Activated naive CD4-positive, alpha-beta T cell treated with anti-CD3 and anti-CD28 coated beads for 36 hours (primary cell): ENCODE measurements around the gene BDKRB2. TPM values are rescaled to one million over a fixed set of nuclear protein-coding genes. Genes with fewer than 3 reads are reported as not detected.
"Not testable (repeated sequence)": the region's sequence is repeated elsewhere in the genome, so short reads cannot be mapped to it uniquely, and the experiment has no call there.

Experiments
- CTCF ChIA-PET: fragments of 350-600 bp; sonication (Branson Sonifier 250); formaldehyde crosslinking; loops from one replicate; lab custom pipeline; 2021; ENCODE audit warnings: antibody characterized with exemption; lab: Charles Lee
- DNase-seq: peaks from one replicate; pipeline ENCODE4 v3.0.0-alpha.2; 2020
- H3K27ac Mint-ChIP-seq: one replicate; pipeline ENCODE4 v1.8.0; 2021; ENCODE audit warnings: mild to moderate bottlenecking, mixed read lengths
- H3K27me3 Mint-ChIP-seq: one replicate; pipeline ENCODE4 v1.8.0; 2021; ENCODE audit warnings: low read depth, mixed read lengths
- H3K36me3 Mint-ChIP-seq: one replicate; pipeline ENCODE4 v1.8.0; 2021; ENCODE audit warnings: low read depth, mixed read lengths
- H3K4me1 Mint-ChIP-seq: one replicate; pipeline ENCODE4 v1.8.0; 2021; ENCODE audit warnings: low read depth, mixed read lengths
- H3K4me3 Mint-ChIP-seq: one replicate; pipeline ENCODE4 v1.8.0; 2021; ENCODE audit warnings: mild to moderate bottlenecking, moderate library complexity, mixed read lengths
- H3K9me3 Mint-ChIP-seq: one replicate; pipeline ENCODE4 v1.8.0; 2021; ENCODE audit warnings: mixed read lengths
- intact Hi-C: fragments of 100-400 bp; cut with micrococcal nuclease; formaldehyde crosslinking; loops from one replicate; pipeline ENCODE4 v1.15.1; 2023
- total RNA-seq, 2 experiments: library from RNA; stranded (reverse); gene quantifications; one replicate each; pipeline ENCODE4 v1.2.3, GENCODE V29; 2021

Gene BDKRB2
- total RNA-seq, 2 experiments from 2014 or later = 0.10 TPM

DNA sequence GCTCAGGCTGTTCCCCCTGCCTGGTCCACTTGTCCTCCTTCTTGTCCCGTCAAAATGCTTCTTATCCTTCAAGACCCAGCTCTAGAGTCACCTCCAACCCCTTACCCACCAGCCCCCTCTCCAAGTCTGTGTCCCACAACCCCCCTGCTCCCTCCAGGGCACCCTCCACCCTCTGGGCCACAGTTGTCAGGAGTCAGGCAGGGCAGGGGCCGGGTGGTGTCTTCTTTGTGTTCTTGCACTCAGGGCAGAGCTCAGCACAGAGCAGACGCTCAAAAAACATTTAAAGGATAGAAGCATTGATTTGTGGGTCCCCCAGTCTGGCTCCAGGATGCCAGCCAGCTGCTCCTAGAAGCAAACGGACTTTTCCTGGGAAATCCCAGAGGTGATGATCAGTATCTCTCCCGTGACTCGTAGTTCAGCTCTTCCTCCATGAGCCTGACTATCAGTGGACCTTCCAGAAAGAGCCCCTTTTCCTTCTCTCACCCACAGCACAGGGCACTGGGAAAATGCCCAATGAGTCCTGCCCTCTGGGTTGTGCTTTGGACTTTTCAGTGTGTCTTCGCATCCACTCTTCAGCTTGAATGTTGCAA is 34.1 kb downstream of the BDKRB2 start:
- CTCF ChIA-PET = no interaction called here
- Mint-ChIP-seq H3K27me3 (no peaks in the 10 kb centered on the region), H3K9me3 (no peaks in the 10 kb centered on the region), H3K36me3 (no peaks in the 10 kb centered on the region), H3K4me1 (no peaks in the 10 kb centered on the region), H3K4me3 (no peak overlapping the region), H3K27ac (no peak overlapping the region)
- no peak for DNase-seq
- intact Hi-C loops = no loop called here

DNA sequence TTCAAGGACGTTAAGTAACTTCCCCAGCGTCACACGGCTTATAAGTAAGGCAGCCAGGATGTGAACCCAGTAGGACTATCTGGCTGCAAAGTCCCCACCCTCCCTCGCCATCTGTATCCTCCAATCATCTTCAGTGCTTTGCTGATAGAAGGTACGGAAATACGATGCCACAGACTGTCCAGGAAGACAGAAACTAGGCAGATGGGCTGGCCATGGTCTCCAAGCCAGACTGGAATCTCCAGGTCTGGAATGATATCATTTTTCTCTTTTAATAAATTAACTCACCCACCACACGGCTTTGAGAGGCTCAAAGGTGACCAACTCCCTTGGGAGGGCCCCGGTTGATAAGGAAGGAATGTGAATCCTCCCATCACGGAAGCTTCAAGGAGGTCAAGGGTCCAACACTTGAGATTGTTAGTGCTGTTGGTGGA is 35.1 kb downstream of the BDKRB2 start:
- Mint-ChIP-seq H3K27me3 (no peaks in the 10 kb centered on the region), H3K9me3 (no peaks in the 10 kb centered on the region), H3K4me1 (no peaks in the 10 kb centered on the region), H3K36me3 (no peaks in the 10 kb centered on the region), H3K4me3 (no peak overlapping the region), H3K27ac (no peak overlapping the region)
- no peak for DNase-seq
- CTCF ChIA-PET = no interaction called here
- intact Hi-C loops = no loop called here

DNA sequence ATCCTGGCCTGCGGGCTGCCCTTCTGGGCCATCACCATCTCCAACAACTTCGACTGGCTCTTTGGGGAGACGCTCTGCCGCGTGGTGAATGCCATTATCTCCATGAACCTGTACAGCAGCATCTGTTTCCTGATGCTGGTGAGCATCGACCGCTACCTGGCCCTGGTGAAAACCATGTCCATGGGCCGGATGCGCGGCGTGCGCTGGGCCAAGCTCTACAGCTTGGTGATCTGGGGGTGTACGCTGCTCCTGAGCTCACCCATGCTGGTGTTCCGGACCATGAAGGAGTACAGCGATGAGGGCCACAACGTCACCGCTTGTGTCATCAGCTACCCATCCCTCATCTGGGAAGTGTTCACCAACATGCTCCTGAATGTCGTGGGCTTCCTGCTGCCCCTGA is 36.0 kb downstream of the BDKRB2 start:
- Mint-ChIP-seq H3K4me3 (no peak overlapping the region), H3K27ac (no peak overlapping the region), H3K9me3 (no peaks in the 10 kb centered on the region), H3K36me3 (no peaks in the 10 kb centered on the region), H3K27me3 (peaks cover under 1% of the 10 kb centered on the region), H3K4me1 (no peaks in the 10 kb centered on the region)
- DNase-seq = no peak
- CTCF ChIA-PET = no interaction called here
- intact Hi-C loops = no loop called here

DNA sequence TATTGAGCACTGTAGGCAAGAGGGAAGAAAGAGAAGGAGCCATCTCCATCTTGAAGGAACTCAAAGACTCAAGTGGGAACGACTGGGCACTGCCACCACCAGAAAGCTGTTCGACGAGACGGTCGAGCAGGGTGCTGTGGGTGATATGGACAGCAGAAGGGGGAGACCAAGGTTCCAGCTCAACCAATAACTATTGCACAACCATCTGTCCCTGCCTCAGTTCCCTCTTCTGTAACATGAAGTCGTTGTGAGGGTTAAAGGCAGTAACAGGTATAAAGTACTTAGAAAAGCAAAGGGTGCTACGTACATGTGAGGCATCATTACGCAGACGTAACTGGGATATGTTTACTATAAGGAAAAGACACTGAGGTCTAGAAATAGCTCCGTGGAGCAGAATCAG is 37.5 kb downstream of the BDKRB2 start:
- intact Hi-C loops = no loop called here
- H3K4me1 Mint-ChIP-seq = no peaks in the 10 kb centered on the region
- H3K27ac Mint-ChIP-seq = no peak overlapping the region
- H3K4me3 Mint-ChIP-seq = no peak overlapping the region
- no peaks in the 10 kb centered on the region for H3K9me3 Mint-ChIP-seq
- DNase-seq = no peak
- H3K36me3 Mint-ChIP-seq = no peaks in the 10 kb centered on the region
- peaks cover 5% of the 10 kb centered on the region for H3K27me3 Mint-ChIP-seq
- CTCF ChIA-PET = interaction anchor here (1.5 kb wide), 1 partner anchor 248 kb away, joined by 4 read pairs; no protein-coding TSS in a partner anchor

DNA sequence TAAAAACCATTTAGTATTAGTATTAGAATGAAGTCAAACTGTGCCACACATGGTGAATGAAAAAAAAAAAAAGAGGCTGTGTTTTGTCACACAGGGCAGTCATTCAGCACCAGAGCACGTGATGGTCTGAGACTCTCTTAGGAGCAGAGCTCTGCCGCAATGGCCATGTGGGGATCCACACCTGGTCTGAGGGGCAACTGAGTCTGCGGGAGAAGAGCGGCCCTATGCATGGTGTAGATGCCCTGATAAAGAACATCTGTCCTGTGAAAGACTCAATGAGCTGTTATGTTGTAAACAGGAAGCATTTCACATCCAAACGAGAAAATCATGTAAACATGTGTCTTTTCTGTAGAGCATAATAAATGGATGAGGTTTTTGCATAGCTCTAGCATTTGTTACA is 39.1 kb downstream of the BDKRB2 start:
- no peaks in the 10 kb centered on the region for H3K9me3 Mint-ChIP-seq
- no peaks in the 10 kb centered on the region for H3K4me1 Mint-ChIP-seq
- no peak overlapping the region for H3K4me3 Mint-ChIP-seq
- H3K27me3 Mint-ChIP-seq = peaks cover 5% of the 10 kb centered on the region
- no peaks in the 10 kb centered on the region for H3K36me3 Mint-ChIP-seq
- CTCF ChIA-PET = interaction anchor here (1.5 kb wide), 1 partner anchor 249 kb away, joined by 4 read pairs; no protein-coding TSS in a partner anchor
- no peak for DNase-seq
- intact Hi-C loops = no loop called here
- H3K27ac Mint-ChIP-seq = no peak overlapping the region

DNA sequence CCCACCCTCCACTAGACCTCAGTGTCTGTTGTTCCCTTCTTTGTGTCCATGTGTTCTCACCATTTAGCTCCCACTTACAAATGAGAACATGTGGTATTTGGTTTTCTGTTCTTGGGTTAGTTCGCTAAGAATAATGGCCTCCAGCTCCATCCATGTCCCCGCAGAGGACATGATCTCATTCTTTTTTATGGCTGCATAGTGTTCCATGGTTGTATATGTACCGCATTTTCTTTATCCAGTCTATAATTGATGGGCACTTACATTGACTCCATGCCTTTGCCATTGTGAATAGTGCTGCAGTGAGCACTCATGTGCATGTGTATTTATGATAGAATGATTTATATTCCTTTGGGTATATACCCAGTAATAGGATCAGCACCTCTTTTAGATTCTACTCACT is 40.4 kb downstream of the BDKRB2 start:
- DNase-seq, CTCF ChIA-PET, H3K36me3 Mint-ChIP-seq, H3K27me3 Mint-ChIP-seq, H3K9me3 Mint-ChIP-seq, H3K4me1 Mint-ChIP-seq, H3K4me3 Mint-ChIP-seq, intact Hi-C loops: not testable (repeated sequence)
- peak overlapping the region; percentile 43 for H3K27ac Mint-ChIP-seq

DNA sequence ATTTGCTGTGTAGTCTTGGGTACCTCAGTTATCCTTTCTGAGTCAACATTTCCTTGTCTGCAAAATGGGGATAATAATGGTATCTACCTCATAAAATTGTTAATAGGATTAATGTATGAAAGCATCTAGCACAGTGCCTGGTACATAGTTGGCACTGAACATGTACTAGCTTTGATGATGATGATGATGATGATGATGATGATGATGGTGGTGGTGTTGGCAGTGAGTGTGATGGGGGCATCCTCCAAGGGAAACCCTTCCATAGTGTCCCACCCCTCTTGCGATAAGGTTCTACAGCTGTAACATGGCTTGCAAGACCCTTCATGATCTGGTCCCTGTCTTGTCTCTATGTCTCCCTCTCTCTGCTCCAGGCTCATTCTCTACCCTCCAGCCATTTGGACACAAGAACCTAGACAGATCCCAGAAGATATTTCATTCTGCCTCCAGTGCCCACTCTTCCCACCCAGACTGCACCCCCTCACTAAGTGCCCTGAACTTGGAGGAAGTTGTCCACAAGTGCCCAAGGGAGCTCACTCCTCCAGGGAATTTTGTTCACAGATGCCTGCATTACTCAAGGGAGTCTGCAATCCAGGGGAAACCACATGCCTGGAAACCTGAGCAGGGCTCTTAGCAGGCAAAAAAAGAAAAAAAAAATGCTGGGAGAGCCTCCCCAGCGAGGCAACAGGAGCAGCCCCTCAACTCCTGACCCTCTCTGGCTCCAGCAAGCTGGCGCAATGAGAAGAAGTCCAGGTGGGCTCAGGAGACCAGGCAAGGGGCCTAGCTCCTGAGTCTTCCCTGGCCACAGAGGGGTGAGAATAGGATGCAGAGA is 41.3 kb downstream of the BDKRB2 start:
- CTCF ChIA-PET = interaction anchor here (1.4 kb wide), 1 partner anchor 29 kb away, joined by 4 read pairs; no protein-coding TSS in a partner anchor

DNA sequence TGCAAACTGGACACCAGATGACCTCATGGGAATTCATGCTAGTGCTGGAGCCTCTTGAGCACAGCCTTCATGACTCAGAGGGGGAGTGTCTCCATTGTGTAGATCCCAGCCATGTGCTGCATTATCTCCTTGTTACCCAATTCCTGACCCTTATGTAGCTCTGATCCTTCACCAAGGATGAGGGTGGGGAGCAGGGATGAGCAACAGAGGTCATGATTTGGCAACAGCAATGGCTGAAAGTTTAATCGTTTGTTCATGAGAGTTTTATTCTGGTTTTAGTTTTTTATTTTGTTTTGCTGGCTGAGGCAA is 41.9 kb downstream of the BDKRB2 start:
- peaks cover 5% of the 10 kb centered on the region for H3K27me3 Mint-ChIP-seq
- H3K9me3 Mint-ChIP-seq = no peaks in the 10 kb centered on the region
- H3K27ac Mint-ChIP-seq = no peak overlapping the region
- H3K4me1 Mint-ChIP-seq = no peaks in the 10 kb centered on the region
- H3K36me3 Mint-ChIP-seq = no peaks in the 10 kb centered on the region
- CTCF ChIA-PET = interaction anchor here (1.4 kb wide), 1 partner anchor 28 kb away, joined by 4 read pairs; no protein-coding TSS in a partner anchor
- DNase-seq = no peak
- intact Hi-C loops = no loop called here
- no peak overlapping the region for H3K4me3 Mint-ChIP-seq

More for the DNA sequence above, 41.3 kb downstream of the BDKRB2 start:
- H3K36me3 Mint-ChIP-seq = no peaks in the 10 kb centered on the region
- H3K9me3 Mint-ChIP-seq = no peaks in the 10 kb centered on the region
- H3K27ac Mint-ChIP-seq = no peak overlapping the region
- H3K4me1 Mint-ChIP-seq = no peaks in the 10 kb centered on the region
- no peak overlapping the region for H3K4me3 Mint-ChIP-seq
- no peak for DNase-seq
- peaks cover 5% of the 10 kb centered on the region for H3K27me3 Mint-ChIP-seq
- intact Hi-C loops = no loop called here

DNA sequence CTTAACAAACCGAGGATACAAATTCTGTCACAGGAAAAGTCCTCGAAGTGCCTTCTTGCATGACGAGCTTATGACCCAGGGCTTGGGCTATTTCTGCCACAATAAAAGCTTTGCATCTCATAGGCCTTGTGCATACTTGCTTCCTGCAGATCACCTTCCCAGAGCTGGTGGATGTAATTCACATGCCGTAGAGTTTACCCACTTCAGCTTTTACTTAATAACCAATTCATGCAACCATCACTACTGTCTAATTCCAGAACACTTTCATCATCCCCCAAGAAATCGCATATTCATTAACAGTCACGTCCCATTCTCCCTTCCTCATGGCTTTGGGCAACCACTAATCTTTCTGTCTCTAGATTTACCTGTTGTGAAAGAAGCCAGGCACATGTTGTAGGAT is 42.4 kb downstream of the BDKRB2 start:
- Mint-ChIP-seq H3K4me1 (no peaks in the 10 kb centered on the region), H3K36me3 (no peaks in the 10 kb centered on the region), H3K27me3 (peaks cover 5% of the 10 kb centered on the region), H3K9me3 (no peaks in the 10 kb centered on the region), H3K27ac (no peak overlapping the region), H3K4me3 (no peak overlapping the region)
- intact Hi-C loops = no loop called here
- CTCF ChIA-PET = interaction anchor here (1.4 kb wide), 1 partner anchor 28 kb away, joined by 4 read pairs; no protein-coding TSS in a partner anchor
- DNase-seq = no peak

DNA sequence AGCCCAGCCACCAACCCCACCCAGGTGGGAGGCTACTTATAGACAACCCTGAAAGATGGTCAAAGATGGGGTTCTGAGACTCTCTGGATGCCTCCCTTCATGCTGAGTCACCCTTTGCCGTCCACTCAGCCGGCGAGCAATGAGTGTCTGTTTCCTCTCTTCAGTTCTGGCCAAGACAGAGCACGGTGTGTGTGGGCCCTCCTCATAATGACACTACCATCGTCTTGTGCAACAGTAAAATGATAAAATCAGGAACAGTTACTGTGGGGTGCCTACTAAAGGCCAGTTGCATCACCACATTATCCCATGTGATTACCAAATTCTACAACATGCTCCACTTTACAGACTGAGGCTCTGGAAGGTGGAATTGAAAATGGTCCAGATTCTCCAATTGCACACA is 44.4 kb downstream of the BDKRB2 start:
- H3K27ac Mint-ChIP-seq = no peak overlapping the region
- H3K27me3 Mint-ChIP-seq = peaks cover 5% of the 10 kb centered on the region
- CTCF ChIA-PET = no interaction called here
- no peaks in the 10 kb centered on the region for H3K4me1 Mint-ChIP-seq
- intact Hi-C loops = no loop called here
- no peak for DNase-seq
- H3K9me3 Mint-ChIP-seq = no peaks in the 10 kb centered on the region
- no peaks in the 10 kb centered on the region for H3K36me3 Mint-ChIP-seq
- no peak overlapping the region for H3K4me3 Mint-ChIP-seq

DNA sequence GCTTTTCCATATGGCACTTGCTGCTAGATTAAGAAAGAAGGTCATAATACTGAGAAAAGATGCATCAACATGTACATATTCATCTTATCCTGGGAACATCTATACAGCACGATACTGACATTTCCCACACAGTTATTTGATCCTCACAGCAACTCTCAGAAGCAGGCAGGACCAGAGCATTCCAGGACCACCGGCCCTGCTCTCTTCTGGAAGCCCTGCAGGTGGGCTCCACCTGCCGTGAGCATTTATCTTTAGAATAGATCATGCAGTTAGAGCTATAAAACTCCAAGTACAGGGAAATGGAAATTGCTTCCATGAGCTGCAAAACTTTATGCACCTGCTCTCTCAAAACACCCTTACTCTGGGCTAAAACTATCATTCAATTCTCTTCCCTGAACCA is 45.8 kb downstream of the BDKRB2 start:
- Mint-ChIP-seq H3K27me3 (peaks cover 9% of the 10 kb centered on the region), H3K27ac (no peak overlapping the region), H3K4me1 (no peaks in the 10 kb centered on the region), H3K4me3 (no peak overlapping the region), H3K36me3 (no peaks in the 10 kb centered on the region), H3K9me3 (no peaks in the 10 kb centered on the region)
- no peak for DNase-seq
- CTCF ChIA-PET = no interaction called here
- intact Hi-C loops = no loop called here

DNA sequence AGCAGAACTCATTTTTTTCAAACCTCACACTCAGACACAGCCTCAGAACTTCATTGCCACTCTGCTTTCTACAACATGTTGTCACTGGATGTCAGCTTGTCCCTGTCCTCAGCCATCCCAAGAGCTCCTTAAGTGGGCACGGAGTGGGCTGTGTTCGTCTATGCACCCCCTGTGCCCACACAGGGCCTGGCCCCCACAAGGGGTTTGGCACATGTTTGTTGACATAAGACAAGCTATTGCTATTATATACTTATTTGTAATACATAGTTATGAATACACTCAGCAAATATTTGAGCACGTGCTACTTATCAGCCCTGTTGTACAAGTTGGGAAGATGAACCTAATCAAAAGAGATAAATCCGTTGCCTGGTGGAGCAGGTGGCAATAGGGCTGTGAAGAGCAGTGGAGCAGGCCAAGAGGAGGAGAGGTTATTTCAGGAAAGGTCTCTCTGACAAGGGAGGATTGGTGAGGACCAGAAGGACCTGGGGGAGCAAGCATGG is 47.1 kb downstream of the BDKRB2 start:
- H3K4me3 Mint-ChIP-seq = no peak overlapping the region
- H3K27ac Mint-ChIP-seq = no peak overlapping the region
- CTCF ChIA-PET = interaction anchor here (1.0 kb wide), 1 partner anchor 151 kb away, joined by 3 read pairs; no protein-coding TSS in a partner anchor
- H3K27me3 Mint-ChIP-seq = peaks cover 3% of the 10 kb centered on the region
- no peaks in the 10 kb centered on the region for H3K9me3 Mint-ChIP-seq
- H3K4me1 Mint-ChIP-seq = no peaks in the 10 kb centered on the region
- H3K36me3 Mint-ChIP-seq = no peaks in the 10 kb centered on the region
- DNase-seq = no peak
- intact Hi-C loops = no loop called here
